ENCODE results near the gene COL1A2.

DNA sequence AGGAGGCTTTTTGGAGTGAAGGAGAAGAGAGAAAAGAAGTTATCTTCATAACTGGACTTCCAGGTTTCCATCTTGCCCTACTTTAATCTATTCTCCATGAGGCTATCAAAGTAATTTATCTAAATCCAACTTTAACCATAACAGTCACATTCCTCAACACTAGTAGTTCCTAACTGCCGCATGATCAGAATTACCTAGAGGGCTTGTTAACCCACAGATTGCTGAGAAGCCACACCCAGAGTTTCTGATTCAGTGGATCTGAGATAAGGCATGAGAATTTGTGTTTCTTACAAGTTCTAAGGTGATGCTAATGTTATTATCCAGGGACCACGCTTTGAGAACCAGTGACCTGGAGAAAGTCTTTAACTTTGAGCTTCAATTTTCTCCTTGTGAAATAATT, 8.3 kb upstream of the COL1A2 start:
- TF ChIP-seq, protein P1, sequence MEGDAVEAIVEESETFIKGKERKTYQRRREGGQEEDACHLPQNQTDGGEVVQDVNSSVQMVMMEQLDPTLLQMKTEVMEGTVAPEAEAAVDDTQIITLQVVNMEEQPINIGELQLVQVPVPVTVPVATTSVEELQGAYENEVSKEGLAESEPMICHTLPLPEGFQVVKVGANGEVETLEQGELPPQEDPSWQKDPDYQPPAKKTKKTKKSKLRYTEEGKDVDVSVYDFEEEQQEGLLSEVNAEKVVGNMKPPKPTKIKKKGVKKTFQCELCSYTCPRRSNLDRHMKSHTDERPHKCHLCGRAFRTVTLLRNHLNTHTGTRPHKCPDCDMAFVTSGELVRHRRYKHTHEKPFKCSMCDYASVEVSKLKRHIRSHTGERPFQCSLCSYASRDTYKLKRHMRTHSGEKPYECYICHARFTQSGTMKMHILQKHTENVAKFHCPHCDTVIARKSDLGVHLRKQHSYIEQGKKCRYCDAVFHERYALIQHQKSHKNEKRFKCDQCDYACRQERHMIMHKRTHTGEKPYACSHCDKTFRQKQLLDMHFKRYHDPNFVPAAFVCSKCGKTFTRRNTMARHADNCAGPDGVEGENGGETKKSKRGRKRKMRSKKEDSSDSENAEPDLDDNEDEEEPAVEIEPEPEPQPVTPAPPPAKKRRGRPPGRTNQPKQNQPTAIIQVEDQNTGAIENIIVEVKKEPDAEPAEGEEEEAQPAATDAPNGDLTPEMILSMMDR (IDR thresholded peaks at IDR 0.05) = no peak
- TF ChIP-seq EZH2phosphoT487 (IDR thresholded peaks at IDR 0.05) (no peak), EZH2 (IDR thresholded peaks at IDR 0.05) (no peak)
